Smooth muscle cell (in vitro differentiated cells): ENCODE results near the gene SLC34A3. TPM values are rescaled to one million over a fixed set of nuclear protein-coding genes. Genes with fewer than 3 reads are reported as not detected.

Experiments
- DNase-seq: peaks from one replicate; lab custom pipeline; 2025; ENCODE audit not compliant: unreplicated experiment; lab: John Stamatoyannopoulos, UW
- H2AFZ ChIP-seq: fragments of 200-600 bp; sonication (generic); 2 replicates; pipeline ENCODE4 v1.6.0; 2016; ENCODE audit warnings: antibody characterized with exemption, low read depth, mild to moderate bottlenecking
- H3F3A ChIP-seq: fragments of 200-600 bp; sonication (generic); 2 replicates; pipeline ENCODE4 v1.6.0; 2017; ENCODE audit warnings: antibody characterized with exemption, low read depth
- H3K27ac ChIP-seq: fragments of 200-600 bp; sonication (generic); 2 replicates; pipeline ENCODE4 v1.5.1; 2016; ENCODE audit warnings: low read depth, mild to moderate bottlenecking
- H3K27me3 ChIP-seq: fragments of 200-600 bp; sonication (generic); 2 replicates; pipeline ENCODE4 v1.6.1; 2016; ENCODE audit warnings: low read depth, mild to moderate bottlenecking
- H3K36me3 ChIP-seq: fragments of 200-600 bp; sonication (generic); 2 replicates; pipeline ENCODE4 v1.5.1; 2016; ENCODE audit warnings: low read depth
- H3K4me1 ChIP-seq: fragments of 200-600 bp; sonication (generic); 2 replicates; pipeline ENCODE4 v1.5.1; 2016; ENCODE audit warnings: low read depth
- H3K4me2 ChIP-seq: fragments of 200-600 bp; sonication (generic); 2 replicates; pipeline ENCODE4 v1.6.0; 2016; ENCODE audit warnings: mild to moderate bottlenecking
- H3K4me3 ChIP-seq: fragments of 200-600 bp; sonication (generic); 2 replicates; pipeline ENCODE4 v1.5.1; 2016; ENCODE audit warnings: mild to moderate bottlenecking
- H3K79me2 ChIP-seq: fragments of 200-600 bp; sonication (generic); 2 replicates; pipeline ENCODE4 v1.6.0; 2016; ENCODE audit warnings: low read depth, mild to moderate bottlenecking
- H3K9ac ChIP-seq: fragments of 200-600 bp; sonication (generic); 2 replicates; pipeline ENCODE4 v1.6.0; 2016; ENCODE audit warnings: low read depth
- H3K9me3 ChIP-seq: fragments of 200-600 bp; sonication (generic); replicated peaks from 2 replicates; pipeline ENCODE4 v1.5.1; 2016; ENCODE audit warnings: low read depth
- H4K20me1 ChIP-seq: fragments of 200-600 bp; sonication (generic); 2 replicates; pipeline ENCODE4 v1.6.0; 2016; ENCODE audit warnings: low read depth
- WGBS: methylation state at CpG from one replicate; pipeline ENCODE4 v1.1.7; 2016; ENCODE audit warnings: low lambda C conversion rate; 5-methylcytosine and 5-hydroxymethylcytosine counted together
- polyA plus RNA-seq: library from polyadenylated mRNA; unstranded; fragments of >200 nt; fragmentation: Nextera tagmentation; extraction: Ambion mirVana; gene quantifications from 2 replicates; pipeline ENCODE4 v1.2.1, GENCODE V29; 2016
- total RNA-seq: library from RNA; depleted of rRNA; stranded (reverse); fragments of >200 nt; gene quantifications from 2 replicates; pipeline ENCODE4 v1.2.3, GENCODE V29; 2014
- TF ChIP-seq, protein P1 (sequence below): fragments of 200-600 bp; sonication (generic); IDR thresholded peaks from 2 replicates; pipeline ENCODE4 v1.5.1; 2017; ENCODE audit warnings: borderline replicate concordance, mild to moderate bottlenecking, antibody characterized with exemption; ENCODE audit not compliant: insufficient read depth, poor library complexity, severe bottlenecking

SLC34A3 gene
- total and polyA plus RNA-seq, 2 experiments from 2014 or later: not detected

GRCh38 chr9:137226338-137227053 lies 4.2 kb upstream of the SLC34A3 start:
- TF ChIP-seq, protein P1, sequence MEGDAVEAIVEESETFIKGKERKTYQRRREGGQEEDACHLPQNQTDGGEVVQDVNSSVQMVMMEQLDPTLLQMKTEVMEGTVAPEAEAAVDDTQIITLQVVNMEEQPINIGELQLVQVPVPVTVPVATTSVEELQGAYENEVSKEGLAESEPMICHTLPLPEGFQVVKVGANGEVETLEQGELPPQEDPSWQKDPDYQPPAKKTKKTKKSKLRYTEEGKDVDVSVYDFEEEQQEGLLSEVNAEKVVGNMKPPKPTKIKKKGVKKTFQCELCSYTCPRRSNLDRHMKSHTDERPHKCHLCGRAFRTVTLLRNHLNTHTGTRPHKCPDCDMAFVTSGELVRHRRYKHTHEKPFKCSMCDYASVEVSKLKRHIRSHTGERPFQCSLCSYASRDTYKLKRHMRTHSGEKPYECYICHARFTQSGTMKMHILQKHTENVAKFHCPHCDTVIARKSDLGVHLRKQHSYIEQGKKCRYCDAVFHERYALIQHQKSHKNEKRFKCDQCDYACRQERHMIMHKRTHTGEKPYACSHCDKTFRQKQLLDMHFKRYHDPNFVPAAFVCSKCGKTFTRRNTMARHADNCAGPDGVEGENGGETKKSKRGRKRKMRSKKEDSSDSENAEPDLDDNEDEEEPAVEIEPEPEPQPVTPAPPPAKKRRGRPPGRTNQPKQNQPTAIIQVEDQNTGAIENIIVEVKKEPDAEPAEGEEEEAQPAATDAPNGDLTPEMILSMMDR: no peak
- Histone ChIP-seq H3K79me2 (no peaks in the 10 kb centered on the region), H3K27me3 (no peaks in the 10 kb centered on the region), H3K4me2 (no peak overlapping the region), H3K9ac (no peak overlapping the region), H3K36me3 (no peaks in the 10 kb centered on the region), H3K4me1 (peaks cover 8% of the 10 kb centered on the region), H4K20me1 (no peaks in the 10 kb centered on the region), H3K9me3 (no peaks in the 10 kb centered on the region), H3F3A (no peaks in the 10 kb centered on the region), H2AFZ (no peak overlapping the region), H3K27ac (peak overlapping the region; percentile 52), H3K4me3 (no peak overlapping the region)
- 81% methylated on average over 18 of the region's 18 CpGs for WGBS
- no peak for DNase-seq

DNA sequence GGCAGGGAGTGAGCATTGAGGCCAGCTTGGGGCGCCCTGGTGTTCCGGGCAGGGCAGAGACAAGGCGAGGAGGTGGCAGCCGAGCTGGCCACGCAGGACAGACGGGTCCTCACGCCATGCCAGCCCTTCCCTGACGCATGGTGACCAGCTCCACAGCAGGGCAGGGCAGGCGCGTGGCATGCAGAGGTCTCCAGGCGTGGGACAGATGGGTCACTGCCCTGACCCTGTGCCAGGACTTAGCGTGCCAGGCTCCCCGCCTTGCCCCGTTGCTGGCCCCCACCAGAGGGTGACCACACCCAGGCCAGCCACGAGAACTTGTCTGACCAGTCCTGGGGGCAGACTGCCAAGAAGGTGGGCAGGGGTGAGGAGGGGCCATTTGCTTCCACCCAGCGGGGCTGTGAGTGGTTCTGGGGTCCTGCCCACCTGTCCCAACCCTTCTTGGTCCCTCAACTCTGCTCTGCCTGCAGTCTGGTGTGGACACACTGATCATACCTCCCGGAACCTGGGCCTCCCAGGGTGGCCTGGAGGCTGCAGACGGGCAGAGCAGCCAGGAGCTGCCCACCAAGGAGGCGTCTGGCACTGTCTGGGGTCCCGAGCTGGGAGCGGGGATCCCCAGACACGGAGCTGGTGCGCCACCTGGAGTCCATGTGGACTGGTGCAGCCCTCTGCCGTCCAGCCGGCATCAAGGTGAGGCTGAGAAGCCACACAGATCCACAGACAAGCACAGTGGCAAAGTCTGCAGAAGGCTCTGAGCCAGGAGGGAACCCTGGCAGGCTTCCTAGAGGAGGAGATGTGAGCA lies 3.4 kb upstream of the SLC34A3 start, which contains the start of gene RNF224:
Gene RNF224 (plus strand): TSS at position 449 of the 799 bp plus-strand sequence. CDS start 834 bp downstream, outside the sequence.
- no peaks in the 10 kb centered on the region for H3K36me3 ChIP-seq
- no peak within 1 kb of the TSS for H3K4me3 ChIP-seq
- no peaks in the 10 kb centered on the region for H3F3A ChIP-seq
- TF ChIP-seq, protein P1: peak; percentile 79
- H3K4me1 ChIP-seq: peaks cover 8% of the 10 kb centered on the region
- no peaks in the 10 kb centered on the region for H3K79me2 ChIP-seq
- no peaks in the 10 kb centered on the region for H3K9me3 ChIP-seq
- 58% methylated on average over 24 of the region's 25 CpGs for WGBS
- no peak within 1 kb of the TSS for H2AFZ ChIP-seq
- no peak within 1 kb of the TSS for H3K4me2 ChIP-seq
- no peaks in the 10 kb centered on the region for H4K20me1 ChIP-seq
- H3K27me3 ChIP-seq: no peaks in the 10 kb centered on the region
- H3K27ac ChIP-seq: peak within 1 kb of the TSS; percentile 52
- H3K9ac ChIP-seq: no peak within 1 kb of the TSS
- DNase-seq: peak; percentile 17

DNA sequence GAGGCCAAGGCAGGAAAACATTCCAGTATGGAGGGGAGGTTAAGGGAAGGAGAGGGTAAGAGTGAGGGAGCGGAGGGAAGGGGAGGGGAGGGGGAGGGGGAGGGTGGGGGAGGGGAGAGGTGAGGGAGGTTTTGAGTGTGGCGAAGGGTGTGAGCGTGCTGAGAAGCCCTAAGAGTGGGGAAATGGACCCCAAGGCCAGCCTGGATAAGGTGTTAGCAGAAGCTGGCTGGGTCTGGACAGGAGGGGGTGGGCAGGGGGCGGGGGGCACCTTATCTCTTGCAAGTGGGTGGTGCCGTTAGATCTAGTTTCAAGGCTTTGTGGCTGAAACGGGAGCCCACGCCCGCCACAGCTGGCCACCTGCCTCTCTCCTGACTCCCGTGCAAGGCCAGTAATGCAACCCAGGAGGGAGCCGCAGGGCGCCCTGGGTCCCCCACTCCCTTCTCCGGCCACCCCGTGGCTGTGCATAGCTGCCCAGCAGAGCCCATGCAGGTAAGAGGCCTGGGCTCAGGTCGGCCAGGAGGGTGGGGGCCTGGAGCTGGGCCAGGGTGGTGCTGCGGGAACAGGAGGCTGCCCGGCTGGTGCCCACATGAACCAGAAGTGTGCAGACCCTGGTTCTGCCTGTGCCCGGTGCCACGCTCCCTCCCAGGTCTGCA lies 2.7 kb upstream of the SLC34A3 start:
- no peak overlapping the region for H3K9ac ChIP-seq
- no peaks in the 10 kb centered on the region for H3K36me3 ChIP-seq
- no peak overlapping the region for H3K4me2 ChIP-seq
- H3K9me3 ChIP-seq: no peaks in the 10 kb centered on the region
- no peak overlapping the region for H2AFZ ChIP-seq
- TF ChIP-seq, protein P1: no peak
- 82% methylated on average over 9 of the region's 18 CpGs for WGBS
- H3K79me2 ChIP-seq: no peaks in the 10 kb centered on the region
- H3K4me3 ChIP-seq: no peak overlapping the region
- no peaks in the 10 kb centered on the region for H3F3A ChIP-seq
- peaks cover under 1% of the 10 kb centered on the region for H3K4me1 ChIP-seq
- H3K27ac ChIP-seq: no peak overlapping the region
- no peak for DNase-seq
- no peaks in the 10 kb centered on the region for H3K27me3 ChIP-seq
- no peaks in the 10 kb centered on the region for H4K20me1 ChIP-seq
